GM10248 (cell line): ENCODE measurements around the gene SETBP1.

ENCODE experiments used
- CTCF ChIA-PET: fragments of 300-600 bp; sonication (Branson Sonifier 250); formaldehyde crosslinking; extraction: SDS; loops from one replicate; lab custom pipeline; 2021; ENCODE audit warnings: antibody characterized with exemption; lab: Yijun Ruan, JAX
- POLR2A ChIA-PET: fragments of 350-650 bp; sonication (Branson Sonifier 250); formaldehyde crosslinking; extraction: SDS; loops from one replicate; lab custom pipeline; 2020; ENCODE audit warnings: antibody characterized with exemption; lab: Yijun Ruan, JAX
- DNase-seq: peaks from one replicate; pipeline ENCODE4 v3.0.0; 2012; ENCODE audit errors: extremely low spot score
- TF ChIP-seq, protein P1 (sequence below): IDR thresholded peaks from 2 replicates; pipeline ENCODE4 v1.5.1; 2012; ENCODE audit warnings: mild to moderate bottlenecking, low read depth; ENCODE audit errors: extremely low read depth, missing control alignments, control extremely low read depth

The SETBP1 gene

DNA sequence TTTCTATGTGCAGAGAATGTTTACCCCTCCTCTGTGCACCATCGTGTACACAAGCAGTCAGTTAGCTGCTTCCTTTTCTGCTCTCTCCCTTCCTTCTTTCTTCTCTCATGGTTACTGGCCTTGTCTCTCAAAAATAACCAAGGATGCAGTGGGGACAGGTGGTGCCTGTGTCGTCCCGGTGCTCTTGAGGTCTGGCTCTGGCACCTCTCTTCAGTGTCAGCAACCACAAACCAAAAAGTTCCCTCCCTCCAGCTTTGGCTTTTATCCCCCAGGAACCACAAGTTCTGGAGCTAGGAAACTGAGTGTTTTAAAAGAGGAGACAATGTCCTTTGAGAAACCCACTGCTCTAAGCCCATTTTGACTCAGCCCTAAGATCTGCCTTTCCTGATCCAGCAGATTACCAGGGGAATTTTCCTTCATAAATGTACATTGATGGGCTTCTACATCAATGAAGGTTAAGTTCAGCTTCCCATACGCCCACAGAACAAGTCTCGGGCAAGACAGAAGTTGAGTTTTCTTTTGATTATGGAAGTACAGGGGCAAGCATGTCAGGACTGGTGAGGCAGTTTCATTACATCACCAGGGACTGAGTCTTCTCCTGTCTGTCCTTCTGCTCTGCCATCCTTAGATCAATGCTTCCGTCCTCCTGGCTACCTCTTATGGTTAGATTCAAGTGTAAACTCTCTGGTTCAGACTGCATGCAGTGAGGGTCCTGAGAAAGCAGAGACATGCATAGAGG, 232.2 kb downstream of the SETBP1 start:
- POLR2A ChIA-PET: no interaction called here
- CTCF ChIA-PET: interaction anchor here (1.0 to 2.1 kb wide), 9 partner anchors 9 to 189 kb away, joined by 3 to 9 read pairs (median 4); no protein-coding TSS in a partner anchor
- DNase-seq: no peak
- TF ChIP-seq, protein P1, sequence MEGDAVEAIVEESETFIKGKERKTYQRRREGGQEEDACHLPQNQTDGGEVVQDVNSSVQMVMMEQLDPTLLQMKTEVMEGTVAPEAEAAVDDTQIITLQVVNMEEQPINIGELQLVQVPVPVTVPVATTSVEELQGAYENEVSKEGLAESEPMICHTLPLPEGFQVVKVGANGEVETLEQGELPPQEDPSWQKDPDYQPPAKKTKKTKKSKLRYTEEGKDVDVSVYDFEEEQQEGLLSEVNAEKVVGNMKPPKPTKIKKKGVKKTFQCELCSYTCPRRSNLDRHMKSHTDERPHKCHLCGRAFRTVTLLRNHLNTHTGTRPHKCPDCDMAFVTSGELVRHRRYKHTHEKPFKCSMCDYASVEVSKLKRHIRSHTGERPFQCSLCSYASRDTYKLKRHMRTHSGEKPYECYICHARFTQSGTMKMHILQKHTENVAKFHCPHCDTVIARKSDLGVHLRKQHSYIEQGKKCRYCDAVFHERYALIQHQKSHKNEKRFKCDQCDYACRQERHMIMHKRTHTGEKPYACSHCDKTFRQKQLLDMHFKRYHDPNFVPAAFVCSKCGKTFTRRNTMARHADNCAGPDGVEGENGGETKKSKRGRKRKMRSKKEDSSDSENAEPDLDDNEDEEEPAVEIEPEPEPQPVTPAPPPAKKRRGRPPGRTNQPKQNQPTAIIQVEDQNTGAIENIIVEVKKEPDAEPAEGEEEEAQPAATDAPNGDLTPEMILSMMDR: no peak

GRCh38 chr18:44914028-44914427, 233.3 kb downstream of the SETBP1 start:
- ChIA-PET CTCF (interaction anchor here (0.6 to 2.1 kb wide), 7 partner anchors 10 to 300 kb away, joined by 3 to 9 read pairs (median 3); no protein-coding TSS in a partner anchor), POLR2A (no interaction called here)
- TF ChIP-seq, protein P1: no peak
- DNase-seq: no peak

GRCh38 chr18:44915213-44915612, 234.5 kb downstream of the SETBP1 start:
- POLR2A ChIA-PET: no interaction called here
- CTCF ChIA-PET: interaction anchor here (0.6 to 1.2 kb wide), 5 partner anchors 9 to 297 kb away, joined by 3 to 4 read pairs (median 3); no protein-coding TSS in a partner anchor
- no peak for DNase-seq
- TF ChIP-seq, protein P1: no peak

- CTCF ChIA-PET: interaction anchor here (0.6 to 1.5 kb wide), 5 partner anchors 10 to 297 kb away, joined by 3 to 4 read pairs (median 3); no protein-coding TSS in a partner anchor
- TF ChIP-seq, protein P1: no peak
- no peak for DNase-seq
- POLR2A ChIA-PET: no interaction called here
These were observed 235.0 kb downstream of the SETBP1 start for GRCh38 chr18:44915661-44916060.

DNA sequence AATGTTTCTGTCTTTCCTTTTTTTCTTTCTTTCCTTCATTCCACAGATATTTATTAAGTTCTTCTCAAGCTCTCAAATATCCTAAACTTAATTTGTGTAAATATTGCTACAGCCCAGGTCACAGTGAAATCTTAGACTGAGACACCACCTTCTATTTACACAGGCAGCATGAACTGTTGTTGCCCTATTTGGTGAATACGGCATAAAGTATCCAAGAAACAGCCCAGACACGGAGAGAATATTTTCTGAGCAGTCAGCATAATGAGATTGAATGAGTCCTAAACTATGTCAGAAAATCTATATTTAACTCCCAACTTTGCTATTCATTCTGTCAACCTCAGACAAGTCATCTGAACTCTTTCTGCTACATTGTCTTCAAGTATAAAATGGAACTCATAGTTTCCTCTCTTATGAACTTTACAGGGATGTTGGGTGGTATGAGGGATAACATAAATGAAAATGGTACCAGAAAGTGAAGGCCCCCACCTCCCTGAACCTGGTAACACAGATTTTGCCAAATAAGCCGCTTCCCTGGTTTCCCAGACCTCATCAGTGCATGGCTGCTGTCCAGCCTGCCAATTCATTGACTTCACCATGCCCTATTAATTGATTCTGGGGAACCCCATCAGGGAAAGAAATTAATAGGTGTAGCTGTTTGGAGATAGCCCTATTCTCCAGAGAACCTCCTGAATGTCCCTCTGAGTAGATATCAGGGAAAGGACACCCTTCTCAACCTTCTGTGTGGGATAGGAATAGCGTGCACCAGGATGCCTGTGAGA, 235.9 kb downstream of the SETBP1 start:
- POLR2A ChIA-PET: no interaction called here
- no peak for DNase-seq
- TF ChIP-seq, protein P1: no peak
- CTCF ChIA-PET: interaction anchor here (0.9 to 2.0 kb wide), 4 partner anchors 10 to 296 kb away, joined by 3 to 6 read pairs (median 3); no protein-coding TSS in a partner anchor

- DNase-seq: no peak
- ChIA-PET CTCF (interaction anchor here (0.9 to 2.0 kb wide), 3 partner anchors 9 to 24 kb away, joined by 3 to 6 read pairs (median 3); no protein-coding TSS in a partner anchor), POLR2A (no interaction called here)
- TF ChIP-seq, protein P1: no peak
These were observed 236.8 kb downstream of the SETBP1 start for GRCh38 chr18:44917216-44918141.
